Measurements from ENCODE around the gene FKBP1C. TPM values are rescaled to one million over a fixed set of nuclear protein-coding genes. Genes with fewer than 3 reads are reported as not detected.
"Not testable (repeated sequence)": the region's sequence is repeated elsewhere in the genome, so short reads cannot be mapped to it uniquely, and the experiment has no call there.

FKBP1C gene
- total RNA-seq, 1 donor from 2014 or later = 0.63 TPM

DNA sequence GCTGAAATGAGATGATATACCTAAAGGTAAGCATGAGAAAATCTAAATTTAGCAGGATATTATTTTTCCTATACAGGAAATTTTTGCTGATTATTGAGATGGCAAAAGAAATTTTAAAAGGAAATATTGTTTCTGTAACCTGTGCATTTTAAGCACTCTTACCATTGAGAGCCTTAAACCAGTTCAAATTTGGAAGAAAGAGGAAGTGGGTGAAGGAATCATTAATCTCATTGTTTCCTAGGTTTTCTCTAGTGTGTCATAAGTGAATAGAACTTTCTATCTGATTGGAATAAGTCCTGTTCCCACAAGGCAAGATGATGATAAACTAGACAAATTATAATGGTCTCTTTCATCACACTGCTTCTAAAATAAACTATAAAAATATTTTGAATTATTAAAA lies 22.4 kb upstream of the FKBP1C start:
- TF ChIP-seq, protein P1, sequence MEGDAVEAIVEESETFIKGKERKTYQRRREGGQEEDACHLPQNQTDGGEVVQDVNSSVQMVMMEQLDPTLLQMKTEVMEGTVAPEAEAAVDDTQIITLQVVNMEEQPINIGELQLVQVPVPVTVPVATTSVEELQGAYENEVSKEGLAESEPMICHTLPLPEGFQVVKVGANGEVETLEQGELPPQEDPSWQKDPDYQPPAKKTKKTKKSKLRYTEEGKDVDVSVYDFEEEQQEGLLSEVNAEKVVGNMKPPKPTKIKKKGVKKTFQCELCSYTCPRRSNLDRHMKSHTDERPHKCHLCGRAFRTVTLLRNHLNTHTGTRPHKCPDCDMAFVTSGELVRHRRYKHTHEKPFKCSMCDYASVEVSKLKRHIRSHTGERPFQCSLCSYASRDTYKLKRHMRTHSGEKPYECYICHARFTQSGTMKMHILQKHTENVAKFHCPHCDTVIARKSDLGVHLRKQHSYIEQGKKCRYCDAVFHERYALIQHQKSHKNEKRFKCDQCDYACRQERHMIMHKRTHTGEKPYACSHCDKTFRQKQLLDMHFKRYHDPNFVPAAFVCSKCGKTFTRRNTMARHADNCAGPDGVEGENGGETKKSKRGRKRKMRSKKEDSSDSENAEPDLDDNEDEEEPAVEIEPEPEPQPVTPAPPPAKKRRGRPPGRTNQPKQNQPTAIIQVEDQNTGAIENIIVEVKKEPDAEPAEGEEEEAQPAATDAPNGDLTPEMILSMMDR (IDR thresholded peaks at IDR 0.05; ENCODE audit: borderline replicate concordance) = no peak
- intact Hi-C loops (cut with micrococcal nuclease) = no loop called here
- DNase-seq = no peak
- Histone ChIP-seq H3K9me3 (replicated peaks) (no peaks in the 10 kb centered on the region), H3K27ac (replicated peaks) (no peak overlapping the region), H3K27me3 (ENCODE audit: low read depth) (no peaks in the 10 kb centered on the region), H3K36me3 (no peaks in the 10 kb centered on the region), H3K4me1 (no peaks in the 10 kb centered on the region), H3K4me3 (no peak overlapping the region)

GRCh38 chr6:63193324-63193723 lies 17.9 kb upstream of the FKBP1C start:
- peaks cover 4% of the 10 kb centered on the region for H3K9me3 ChIP-seq (replicated peaks)
- intact Hi-C loops (cut with micrococcal nuclease) = no loop called here
- H3K27ac ChIP-seq (replicated peaks) = no peak overlapping the region
- H3K36me3 ChIP-seq = no peaks in the 10 kb centered on the region
- no peak overlapping the region for H3K4me3 ChIP-seq
- H3K4me1 ChIP-seq = no peaks in the 10 kb centered on the region
- TF ChIP-seq, protein P1 (IDR thresholded peaks at IDR 0.05; ENCODE audit: borderline replicate concordance) = no peak
- H3K27me3 ChIP-seq (ENCODE audit: low read depth) = no peaks in the 10 kb centered on the region
- DNase-seq = no peak

GRCh38 chr6:63197741-63198140 lies 13.5 kb upstream of the FKBP1C start:
- Histone ChIP-seq H3K27me3 (ENCODE audit: low read depth) (no peaks in the 10 kb centered on the region), H3K4me3 (no peak overlapping the region), H3K27ac (replicated peaks) (no peak overlapping the region), H3K36me3 (no peaks in the 10 kb centered on the region), H3K9me3 (replicated peaks) (peaks cover 5% of the 10 kb centered on the region), H3K4me1 (no peaks in the 10 kb centered on the region)
- no peak for DNase-seq
- TF ChIP-seq, protein P1 (IDR thresholded peaks at IDR 0.05; ENCODE audit: borderline replicate concordance) = no peak
- intact Hi-C loops (cut with micrococcal nuclease) = no loop called here

DNA sequence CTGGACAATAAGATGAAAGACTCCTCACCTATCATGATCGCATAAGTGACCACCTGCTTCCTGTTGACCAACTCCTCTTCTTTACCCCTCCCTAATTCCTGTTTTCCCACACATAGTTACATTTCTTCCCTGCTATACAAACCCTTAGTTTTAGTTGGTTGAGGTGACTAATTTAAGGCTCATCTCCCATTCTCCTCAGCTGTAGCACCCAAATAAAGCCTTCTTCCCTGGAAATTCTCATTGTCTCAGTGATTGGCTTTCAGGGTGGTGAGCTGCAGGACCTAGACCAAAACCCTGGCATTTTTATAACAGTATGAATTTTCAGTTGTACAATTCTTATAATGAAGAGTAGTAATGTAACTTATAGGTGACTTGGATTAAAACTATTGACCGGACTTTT lies 2.1 kb downstream of the FKBP1C start:
- TF ChIP-seq, protein P1 (IDR thresholded peaks at IDR 0.05; ENCODE audit: borderline replicate concordance) = no peak
- H3K9me3 ChIP-seq (replicated peaks) = peaks cover 25% of the 10 kb centered on the region
- H3K36me3 ChIP-seq = no peaks in the 10 kb centered on the region
- no peak overlapping the region for H3K4me3 ChIP-seq
- intact Hi-C loops (cut with micrococcal nuclease) = no loop called here
- no peak for DNase-seq
- H3K4me1 ChIP-seq = no peaks in the 10 kb centered on the region
- H3K27ac ChIP-seq (replicated peaks) = no peak overlapping the region
- no peaks in the 10 kb centered on the region for H3K27me3 ChIP-seq (ENCODE audit: low read depth)

- Histone ChIP-seq H3K9me3 (replicated peaks) (peaks cover 25% of the 10 kb centered on the region), H3K36me3 (no peaks in the 10 kb centered on the region), H3K4me3 (no peak overlapping the region), H3K27me3 (ENCODE audit: low read depth) (no peaks in the 10 kb centered on the region), H3K27ac (replicated peaks) (no peak overlapping the region), H3K4me1 (no peaks in the 10 kb centered on the region)
- intact Hi-C loops (cut with micrococcal nuclease) = no loop called here
- TF ChIP-seq, protein P1 (IDR thresholded peaks at IDR 0.05; ENCODE audit: borderline replicate concordance) = no peak
- DNase-seq = no peak
Observed at GRCh38 chr6:63214816-63215215, 3.5 kb downstream of the FKBP1C start.

- H3K4me1 ChIP-seq = no peaks in the 10 kb centered on the region
- DNase-seq = no peak
- H3K9me3 ChIP-seq (replicated peaks) = peaks cover 1% of the 10 kb centered on the region
- intact Hi-C loops (cut with micrococcal nuclease) = no loop called here
- H3K27me3 ChIP-seq (ENCODE audit: low read depth) = no peaks in the 10 kb centered on the region
- H3K27ac ChIP-seq (replicated peaks) = no peak overlapping the region
- H3K36me3 ChIP-seq = no peaks in the 10 kb centered on the region
- no peak overlapping the region for H3K4me3 ChIP-seq
- TF ChIP-seq, protein P1 (IDR thresholded peaks at IDR 0.05; ENCODE audit: borderline replicate concordance) = no peak
Observed at GRCh38 chr6:63224179-63224578, 12.9 kb downstream of the FKBP1C start.

DNA sequence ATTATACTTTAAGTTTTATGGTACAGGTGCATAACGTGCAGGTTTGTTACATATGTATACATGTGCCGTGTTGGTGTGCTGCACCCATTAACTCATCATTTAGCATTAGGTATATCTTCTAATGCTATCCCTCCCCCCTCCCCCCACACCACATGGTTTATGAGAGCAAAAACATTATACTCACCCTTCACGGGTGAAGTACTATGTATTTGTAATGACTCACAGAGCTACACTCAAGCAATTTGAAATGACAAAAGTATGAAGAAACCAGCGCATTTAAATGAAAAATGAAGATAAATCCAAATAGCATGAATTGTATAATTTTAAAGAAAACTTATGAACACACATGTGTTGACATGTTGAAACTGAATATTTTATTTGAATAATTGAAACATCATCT lies 14.7 kb downstream of the FKBP1C start:
- intact Hi-C loops (cut with micrococcal nuclease); DNase-seq; H3K27ac ChIP-seq (replicated peaks); H3K27me3 ChIP-seq (ENCODE audit: low read depth); H3K36me3 ChIP-seq; H3K4me1 ChIP-seq; H3K9me3 ChIP-seq (replicated peaks); H3K4me3 ChIP-seq: not testable (repeated sequence)
